K562 (cell line): ENCODE results near the gene ARHGAP10. TPM values are rescaled to one million over a fixed set of nuclear protein-coding genes. Genes with fewer than 3 reads are reported as not detected.

ENCODE experiments used
- ATAC-seq: fragments of 200-7000 bp; cut with Tn5 transposase; 3 replicates; pipeline ENCODE4 v1.9.1; 2020; ENCODE audit warnings: moderate library complexity
- BruUV-seq: library from RNA; stranded (reverse); fragments of 400-500 nt; replicated peaks from 2 replicates; lab custom pipeline; 2021; lab: Mats Ljungman, UMichigan
- CTCF ChIA-PET: fragments of 300-600 bp; formaldehyde crosslinking; extraction: SDS; loops from one replicate; lab custom pipeline; 2021; ENCODE audit warnings: low intra/inter-chr PET ratio; lab: Yijun Ruan, JAX
- POLR2A ChIA-PET: fragments of 300-600, 350-650 bp; sonication (Branson Sonifier 250); formaldehyde crosslinking; extraction: SDS; loops from one replicate; lab custom pipeline; 2021; ENCODE audit warnings: antibody characterized with exemption, inconsistent platforms; lab: Yijun Ruan, JAX
- DNase-seq, 4 experiments: peaks; one replicate each; pipeline versions ENCODE4 v3.0.0 to v3.0.0-alpha.2; 2011 to 2018; ENCODE audit warnings: low spot score in 3 of 4, mixed read lengths in 3 of 4; ENCODE audit errors: extremely low read depth in 1 of 4
- FAIRE-seq: peaks from 2 replicates; lab custom pipeline; 2011; peaks lifted over from hg19 to GRCh38; lab: Jason Lieb, UNC
- H2AFZ ChIP-seq: 2 replicates; pipeline ENCODE4 v1.6.0; 2011; ENCODE audit warnings: low read depth, low read length, control low read depth, inconsistent platforms
- H3K27ac ChIP-seq: fragments of 200-600 bp; 3 replicates; pipeline ENCODE4 v1.8.0; 2011; ENCODE audit warnings: low read depth, mild to moderate bottlenecking, control low read depth, inconsistent platforms, low read length, moderate library complexity, mixed read lengths; ENCODE audit errors: extremely low read depth
- H3K27me3 ChIP-seq, 2 experiments: fragments of 300-600 bp in 1 of 2; 2 replicates in 1 of 2; 3 replicates in 1 of 2; pipeline versions ENCODE4 v1.6.0 to v1.8.0; 2011; ENCODE audit warnings: inconsistent platforms in 2 of 2, low read length in 2 of 2, mild to moderate bottlenecking in 1 of 2, mixed read lengths in 1 of 2, moderate library complexity in 1 of 2; ENCODE audit not compliant: control insufficient read depth in 2 of 2, insufficient read depth in 2 of 2
- H3K36me3 ChIP-seq: fragments of 300-600 bp; 3 replicates; pipeline ENCODE4 v1.8.0; 2011; ENCODE audit warnings: mild to moderate bottlenecking, low read length, inconsistent platforms; ENCODE audit not compliant: control insufficient read depth, insufficient read depth
- H3K4me1 ChIP-seq, 2 experiments: fragments of 200-600 bp in 1 of 2; replicated peaks in 1 of 2; 2 replicates in 1 of 2; 3 replicates in 1 of 2; pipeline versions ENCODE4 v1.5.1 to v1.8.0; 2011; ENCODE audit warnings: inconsistent platforms in 2 of 2, low read length in 2 of 2, mild to moderate bottlenecking in 1 of 2, mixed read lengths in 1 of 2, moderate library complexity in 1 of 2; ENCODE audit not compliant: control insufficient read depth in 2 of 2, insufficient read depth in 2 of 2
- H3K4me2 ChIP-seq: 2 replicates; pipeline ENCODE4 v1.6.1; 2011; ENCODE audit warnings: low read length, control low read depth, inconsistent platforms, mixed read lengths; ENCODE audit not compliant: insufficient read depth
- H3K4me3 ChIP-seq: fragments of 200-600 bp; sonication (generic), shearing (Covaris generic); 2 replicates; pipeline ENCODE4 v1.5.1; 2016; ENCODE audit warnings: control low read depth, inconsistent platforms
- H3K79me2 ChIP-seq: fragments of 200-600 bp; 3 replicates; pipeline ENCODE4 v1.8.0; 2011; ENCODE audit warnings: low read length, inconsistent platforms; ENCODE audit not compliant: control insufficient read depth, insufficient read depth
- H3K9ac ChIP-seq, 2 experiments: 2 replicates each; pipeline versions ENCODE4 v1.6.0 to v1.6.1; 2011; ENCODE audit warnings: low read depth in 2 of 2, low read length in 2 of 2, control low read depth in 1 of 2, inconsistent platforms in 1 of 2, mild to moderate bottlenecking in 1 of 2, mixed read lengths in 1 of 2; ENCODE audit not compliant: insufficient read depth in 1 of 2
- H3K9me1 ChIP-seq: one replicate; pipeline ENCODE4 v1.6.0; 2011; ENCODE audit warnings: inconsistent platforms, mild to moderate bottlenecking, low read length, moderate library complexity; ENCODE audit not compliant: control insufficient read depth, insufficient read depth
- H3K9me3 ChIP-seq: replicated peaks from 2 replicates; pipeline ENCODE4 v1.5.1; 2011; ENCODE audit warnings: low read depth, low read length, inconsistent platforms; ENCODE audit not compliant: control insufficient read depth, insufficient read depth
- H4K20me1 ChIP-seq: replicated peaks from 2 replicates; pipeline ENCODE4 v1.6.1; 2011; ENCODE audit warnings: low read length, inconsistent platforms, mixed read lengths; ENCODE audit not compliant: control insufficient read depth, insufficient read depth
- EGR1 ChIP-seq: fragments of 450-650 bp; conservative IDR thresholded peaks from 2 replicates; pipeline ENCODE4 v1.6.1; 2017; ENCODE audit warnings: mild to moderate bottlenecking
- FIP1L1 ChIP-seq: fragments of 200-400 bp; formaldehyde crosslinking; IDR thresholded peaks from 2 replicates; pipeline ENCODE4 v1.6.1; 2018; ENCODE audit warnings: mild to moderate bottlenecking, low read depth, low read length; ENCODE audit not compliant: poor library complexity, severe bottlenecking
- GATAD2B ChIP-seq: fragments of 450-650 bp; IDR thresholded peaks from 2 replicates; pipeline ENCODE4 v1.6.1; 2017; ENCODE audit warnings: mild to moderate bottlenecking, borderline replicate concordance
- GTF2E2 ChIP-seq: fragments of 200-800 bp; sonication (Bioruptor generic); IDR thresholded peaks from 2 replicates; pipeline ENCODE4 v1.6.1; 2016; ENCODE audit warnings: missing genetic modification characterization, missing compliant biosample characterization
- ILF3 ChIP-seq: fragments of 450-650 bp; IDR thresholded peaks from 2 replicates; pipeline ENCODE4 v1.6.1; 2018; ENCODE audit warnings: antibody characterized with exemption, mild to moderate bottlenecking, moderate library complexity, borderline replicate concordance
- KLF13 ChIP-seq: fragments of 450-650 bp; IDR thresholded peaks from 2 replicates; pipeline ENCODE4 v1.6.1; 2016; ENCODE audit warnings: missing genetic modification characterization, low read depth, mild to moderate bottlenecking, missing compliant biosample characterization, moderate library complexity, borderline replicate concordance
- MCM3 ChIP-seq: fragments of 450-650 bp; IDR thresholded peaks from 2 replicates; pipeline ENCODE4 v1.6.1; 2016
- NELFE ChIP-seq: IDR thresholded peaks from 2 replicates; pipeline ENCODE4 v1.6.1; 2011; ENCODE audit warnings: mild to moderate bottlenecking; ENCODE audit not compliant: insufficient read depth, insufficient read length
- PHB2 ChIP-seq: fragments of 450-650 bp; IDR thresholded peaks from 2 replicates; pipeline ENCODE4 v1.6.1; 2017; ENCODE audit warnings: low read depth
- POLR3A ChIP-seq: IDR thresholded peaks from 2 replicates; pipeline ENCODE4 v1.6.1; 2011; ENCODE audit warnings: borderline replicate concordance, mild to moderate bottlenecking, moderate library complexity; ENCODE audit not compliant: insufficient read length, insufficient read depth; ENCODE audit errors: extremely low read depth
- REST ChIP-seq, 2 experiments: fragments of 450-650 bp; formaldehyde crosslinking in 1 of 2; IDR thresholded peaks; 2 replicates each; pipeline versions ENCODE4 v1.4.0 to v1.6.1; 2014 to 2020; ENCODE audit warnings: mild to moderate bottlenecking in 2 of 2, borderline replicate concordance in 1 of 2, low read depth in 1 of 2
- SPI1 ChIP-seq: IDR thresholded peaks from 2 replicates; pipeline ENCODE4 v1.6.1; 2011; ENCODE audit warnings: low read depth, low read length, control low read depth, borderline replicate concordance
- TCF7 ChIP-seq: sonication (generic); IDR thresholded peaks from 2 replicates; pipeline ENCODE4 v1.6.1; 2016; ENCODE audit warnings: antibody characterized with exemption, borderline replicate concordance
- TSC22D4 ChIP-seq: fragments of 450-650 bp; IDR thresholded peaks from 2 replicates; pipeline ENCODE4 v1.6.1; 2016; ENCODE audit warnings: missing genetic modification characterization, missing biosample characterization, control low read depth
- ZKSCAN3 ChIP-seq: fragments of 250-450 bp; sonication (Bioruptor Pico); IDR thresholded peaks from 2 replicates; pipeline ENCODE4 v1.4.0; 2020
- ZNF23 ChIP-seq: fragments of 250-450 bp; sonication (Bioruptor Pico); IDR thresholded peaks from 2 replicates; pipeline ENCODE4 v1.4.0; 2020; ENCODE audit warnings: mild to moderate bottlenecking
- ZNF589 ChIP-seq: fragments of 200-800 bp; sonication (Bioruptor generic); IDR thresholded peaks from 2 replicates; pipeline ENCODE4 v1.6.1; 2016; ENCODE audit warnings: low read depth, missing genetic modification characterization, missing compliant biosample characterization
- WGBS: fragments of 100-300 bp; shearing (Covaris generic); methylation state at CpG from one replicate; pipeline ENCODE4 v1.1.6; 2016; ENCODE audit warnings: low coverage, mixed read lengths; ENCODE audit not compliant: insufficient coverage; ENCODE audit errors: missing lambda C conversion rate; 5-methylcytosine and 5-hydroxymethylcytosine counted together
- in situ Hi-C: fragments of 300-500 bp; cut with MboI; formaldehyde crosslinking; loops from 4 replicates; pipeline ENCODE4 v1.15.0; 2018; ENCODE audit warnings: inconsistent platforms, mixed read lengths
- intact Hi-C: fragments of 100-400 bp; cut with micrococcal nuclease; formaldehyde crosslinking; loops from 2 replicates; pipeline ENCODE4 v1.14.2; 2022
- polyA plus RNA-seq, 8 experiments: library from polyadenylated mRNA; depleted of rRNA in 4 of 8; stranded (reverse) in 5 of 8; unstranded in 3 of 8; fragments of >200 nt; fragmentation: Nextera tagmentation in 2 of 8; fragmentation: Illumina TruSeq in 1 of 8; extraction: Ambion mirVana in 2 of 8; extraction: Trizol in 1 of 8; gene quantifications; 2 replicates each; pipeline versions ENCODE4 v1.2.1 to v1.2.3, GENCODE V29; 2011 to 2014; ENCODE audit warnings: inconsistent platforms in 1 of 8, missing spikeins in 1 of 8
- total RNA-seq, 7 experiments: library from RNA; depleted of rRNA in 6 of 7; stranded (reverse); fragments of >200 nt in 6 of 7; fragmentation: Illumina TruSeq in 2 of 7; extraction: Trizol in 2 of 7; gene quantifications; 2 replicates each; pipeline versions ENCODE4 v1.2.1 to v1.2.3, GENCODE V29; 2011 to 2021; ENCODE audit warnings: low replicate concordance in 1 of 7

Gene ARHGAP10
- total and polyA plus RNA-seq, 9 of the 15 experiments (the other 6 are each of a cell fraction or from before 2014, with no cell fraction given) = 0.03 to 0.22 (median 0.06) TPM; not detected in 3

- WGBS = 0% methylated on average over 2 of the region's 2 CpGs
- POLR2A ChIA-PET = no interaction called here
- Histone ChIP-seq H2AFZ (no peak overlapping the region), H3K4me1 (no peaks in the 10 kb centered on the region), H3K4me3 (no peak overlapping the region), H3K9me3 (no peaks in the 10 kb centered on the region), H3K27ac (no peak overlapping the region), H3K36me3 (no peaks in the 10 kb centered on the region), H3K9ac (no peak overlapping the region), H3K9me1 (no peaks in the 10 kb centered on the region)
- CTCF ChIA-PET = no interaction called here
- in situ Hi-C loops = no loop called here
- BruUV-seq = no TSS peak
- ATAC-seq = no peak
- TF ChIP-seq ILF3 = no peak
- TF ChIP-seq POLR3A = no peak
- no peak for TF ChIP-seq NELFE
- no peak for TF ChIP-seq PHB2
- TF ChIP-seq SPI1 = no peak
- TF ChIP-seq GATAD2B = no peak
- no peak for TF ChIP-seq EGR1
- no peak for TF ChIP-seq TCF7
- TF ChIP-seq GTF2E2 (tag) = no peak
- no peak for TF ChIP-seq TSC22D4 (tag)
- TF ChIP-seq ZKSCAN3 (CRISPR knock-in tag) = no peak
- no peak for TF ChIP-seq FIP1L1
- TF ChIP-seq ZNF589 (CRISPR knock-in tag) = no peak
- TF ChIP-seq MCM3 = no peak
- TF ChIP-seq ZNF23 (CRISPR knock-in tag) = no peak
- no peak for TF ChIP-seq REST (IDR thresholded peaks at IDR 0.05; ENCODE audit: borderline replicate concordance)
- TF ChIP-seq REST (CRISPR knock-in tag; IDR thresholded peaks at IDR 0.05; ENCODE audit: low read depth) = no peak
- no peak for TF ChIP-seq KLF13 (tag)
- TF ChIP-seq, all 486 proteins: peak for 0
- no peaks in the 10 kb centered on the region for H3K79me2 ChIP-seq
- DNase-seq (no peak), FAIRE-seq (no peak)
- no peaks in the 10 kb centered on the region for H4K20me1 ChIP-seq
- H3K4me2 ChIP-seq = no peak overlapping the region
- no peaks in the 10 kb centered on the region for H3K27me3 ChIP-seq
- intact Hi-C loops = no loop called here
These were observed 167.6 kb downstream of the ARHGAP10 start for GRCh38 chr4:147899512-147899911.
